PC-9 (cell line): ENCODE data around the gene TGFBR2. TPM values are rescaled to one million over a fixed set of nuclear protein-coding genes. Genes with fewer than 3 reads are reported as not detected.

Experiments
- BruUV-seq: library from RNA; stranded (reverse); fragments of 400-500 nt; replicated peaks from 2 replicates; lab custom pipeline; 2021; lab: Mats Ljungman, UMichigan
- CTCF ChIA-PET: fragments of 300-600 bp; sonication (Branson Sonifier 250); formaldehyde crosslinking; loops from one replicate; lab custom pipeline; 2022; ENCODE audit warnings: antibody characterized with exemption; lab: Charles Lee
- POLR2A ChIA-PET: fragments of 300-600 bp; sonication (Branson Sonifier 250); formaldehyde crosslinking; loops from one replicate; lab custom pipeline; 2022; ENCODE audit warnings: antibody characterized with exemption; ENCODE audit not compliant: unreplicated experiment; lab: Charles Lee
- DNase-seq, 2 experiments: peaks; one replicate each; pipeline versions ENCODE4 v3.0.0 to v3.0.0-alpha.2; 2015 to 2022; ENCODE audit warnings: mixed read lengths in 1 of 2
- H2AFZ ChIP-seq: fragments of 200-600 bp; sonication (generic); 2 replicates; pipeline ENCODE4 v1.8.1; 2017; ENCODE audit warnings: antibody characterized with exemption
- H3F3A ChIP-seq: fragments of 200-600 bp; sonication (generic); 2 replicates; pipeline ENCODE4 v1.8.1; 2017; ENCODE audit warnings: antibody characterized with exemption, mild to moderate bottlenecking, low read depth; ENCODE audit not compliant: insufficient read depth
- H3K27ac ChIP-seq: fragments of 200-600 bp; sonication (generic); 2 replicates; pipeline ENCODE4 v1.6.1; 2016; ENCODE audit warnings: mixed run types
- H3K27me3 ChIP-seq: fragments of 200-600 bp; sonication (generic); 2 replicates; pipeline ENCODE4 v1.6.1; 2016; ENCODE audit warnings: low read depth, mixed run types; ENCODE audit not compliant: insufficient read depth
- H3K36me3 ChIP-seq: fragments of 200-600 bp; sonication (generic); 2 replicates; pipeline ENCODE4 v1.6.1; 2016; ENCODE audit warnings: low read depth, mixed run types
- H3K4me1 ChIP-seq: fragments of 200-600 bp; sonication (generic); replicated peaks from 2 replicates; pipeline ENCODE4 v1.6.1; 2016; ENCODE audit warnings: mixed run types; ENCODE audit not compliant: insufficient read depth
- H3K4me2 ChIP-seq: fragments of 200-600 bp; sonication (generic); 2 replicates; pipeline ENCODE4 v1.6.1; 2017; ENCODE audit warnings: mixed run types
- H3K4me3 ChIP-seq: fragments of 200-600 bp; sonication (generic); 2 replicates; pipeline ENCODE4 v1.6.1; 2016; ENCODE audit warnings: mixed run types
- H3K79me2 ChIP-seq: fragments of 200-600 bp; sonication (generic); 2 replicates; pipeline ENCODE4 v1.6.1; 2017; ENCODE audit warnings: low read depth, mixed run types
- H3K9me2 ChIP-seq: fragments of 200-600 bp; sonication (generic); 2 replicates; pipeline ENCODE4 v1.8.1; 2017; ENCODE audit warnings: mild to moderate bottlenecking; ENCODE audit not compliant: insufficient read depth
- H3K9me3 ChIP-seq: fragments of 200-600 bp; sonication (generic); 2 replicates; pipeline ENCODE4 v1.8.1; 2016; ENCODE audit warnings: low read depth; ENCODE audit not compliant: insufficient read depth
- H4K20me1 ChIP-seq: fragments of 200-600 bp; sonication (generic); 2 replicates; pipeline ENCODE4 v1.8.1; 2017; ENCODE audit not compliant: insufficient read depth
- EZH2 ChIP-seq: fragments of 200-600 bp; sonication (generic); IDR thresholded peaks from 2 replicates; pipeline ENCODE4 v1.8.0; 2017; ENCODE audit warnings: antibody characterized with exemption, low read depth
- intact Hi-C: fragments of 100-400 bp; cut with micrococcal nuclease; formaldehyde crosslinking; loops from one replicate; pipeline ENCODE4 v1.10.0; 2022; ENCODE audit not compliant: unreplicated experiment
- total RNA-seq: library from RNA; stranded (reverse); gene quantifications from 2 replicates; pipeline ENCODE4 v1.2.3, GENCODE V29; 2021
- TF ChIP-seq, protein P1 (sequence below): fragments of 200-600 bp; sonication (generic); conservative IDR thresholded peaks from 2 replicates; pipeline ENCODE4 v1.6.1; 2017; ENCODE audit warnings: mixed run types, antibody characterized with exemption, mild to moderate bottlenecking, moderate library complexity

TGFBR2 gene
- total RNA-seq, 1 experiment from 2014 or later, result 33.6 TPM

DNA sequence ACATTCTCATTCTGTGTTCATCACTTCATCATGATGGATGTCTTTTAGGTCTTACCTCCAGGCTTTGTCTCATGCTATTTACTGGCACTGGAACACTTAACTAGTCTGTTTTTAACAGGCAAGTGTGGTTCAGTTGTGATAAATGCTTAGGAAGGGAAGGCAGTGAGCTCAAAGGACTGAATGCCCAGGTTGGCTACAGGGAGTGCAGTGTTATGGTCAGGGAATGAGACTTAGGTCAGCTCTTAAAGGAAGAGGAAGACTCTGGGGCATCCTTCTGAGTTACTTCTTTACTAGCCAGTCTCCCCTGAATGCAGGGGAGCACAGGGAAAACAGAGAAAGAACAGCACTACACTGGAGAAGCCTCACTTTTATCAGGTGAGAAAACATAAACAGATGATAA is 72.6 kb downstream of the TGFBR2 start:
- no peak for TF ChIP-seq EZH2
- TF ChIP-seq, protein P1, sequence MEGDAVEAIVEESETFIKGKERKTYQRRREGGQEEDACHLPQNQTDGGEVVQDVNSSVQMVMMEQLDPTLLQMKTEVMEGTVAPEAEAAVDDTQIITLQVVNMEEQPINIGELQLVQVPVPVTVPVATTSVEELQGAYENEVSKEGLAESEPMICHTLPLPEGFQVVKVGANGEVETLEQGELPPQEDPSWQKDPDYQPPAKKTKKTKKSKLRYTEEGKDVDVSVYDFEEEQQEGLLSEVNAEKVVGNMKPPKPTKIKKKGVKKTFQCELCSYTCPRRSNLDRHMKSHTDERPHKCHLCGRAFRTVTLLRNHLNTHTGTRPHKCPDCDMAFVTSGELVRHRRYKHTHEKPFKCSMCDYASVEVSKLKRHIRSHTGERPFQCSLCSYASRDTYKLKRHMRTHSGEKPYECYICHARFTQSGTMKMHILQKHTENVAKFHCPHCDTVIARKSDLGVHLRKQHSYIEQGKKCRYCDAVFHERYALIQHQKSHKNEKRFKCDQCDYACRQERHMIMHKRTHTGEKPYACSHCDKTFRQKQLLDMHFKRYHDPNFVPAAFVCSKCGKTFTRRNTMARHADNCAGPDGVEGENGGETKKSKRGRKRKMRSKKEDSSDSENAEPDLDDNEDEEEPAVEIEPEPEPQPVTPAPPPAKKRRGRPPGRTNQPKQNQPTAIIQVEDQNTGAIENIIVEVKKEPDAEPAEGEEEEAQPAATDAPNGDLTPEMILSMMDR, result no peak
- no peak overlapping the region for H3K4me3 ChIP-seq
- H2AFZ ChIP-seq, result no peak overlapping the region
- H3K4me2 ChIP-seq, result no peak overlapping the region
- H3K4me1 ChIP-seq, result no peaks in the 10 kb centered on the region
- H3K36me3 ChIP-seq, result no peaks in the 10 kb centered on the region
- DNase-seq, result no peak
- H3K9me2 ChIP-seq, result no peaks in the 10 kb centered on the region
- intact Hi-C loops, result no loop called here
- no peaks in the 10 kb centered on the region for H3K27me3 ChIP-seq
- H3F3A ChIP-seq, result no peaks in the 10 kb centered on the region
- POLR2A ChIA-PET, result no interaction called here
- H3K27ac ChIP-seq, result no peak overlapping the region
- H3K9me3 ChIP-seq, result no peaks in the 10 kb centered on the region
- no TSS peak for BruUV-seq
- H4K20me1 ChIP-seq, result no peaks in the 10 kb centered on the region
- CTCF ChIA-PET, result interaction anchor here (0.6 kb wide), 1 partner anchor 1000 kb away, joined by 3 read pairs; no protein-coding TSS in a partner anchor
- H3K79me2 ChIP-seq, result no peaks in the 10 kb centered on the region

DNA sequence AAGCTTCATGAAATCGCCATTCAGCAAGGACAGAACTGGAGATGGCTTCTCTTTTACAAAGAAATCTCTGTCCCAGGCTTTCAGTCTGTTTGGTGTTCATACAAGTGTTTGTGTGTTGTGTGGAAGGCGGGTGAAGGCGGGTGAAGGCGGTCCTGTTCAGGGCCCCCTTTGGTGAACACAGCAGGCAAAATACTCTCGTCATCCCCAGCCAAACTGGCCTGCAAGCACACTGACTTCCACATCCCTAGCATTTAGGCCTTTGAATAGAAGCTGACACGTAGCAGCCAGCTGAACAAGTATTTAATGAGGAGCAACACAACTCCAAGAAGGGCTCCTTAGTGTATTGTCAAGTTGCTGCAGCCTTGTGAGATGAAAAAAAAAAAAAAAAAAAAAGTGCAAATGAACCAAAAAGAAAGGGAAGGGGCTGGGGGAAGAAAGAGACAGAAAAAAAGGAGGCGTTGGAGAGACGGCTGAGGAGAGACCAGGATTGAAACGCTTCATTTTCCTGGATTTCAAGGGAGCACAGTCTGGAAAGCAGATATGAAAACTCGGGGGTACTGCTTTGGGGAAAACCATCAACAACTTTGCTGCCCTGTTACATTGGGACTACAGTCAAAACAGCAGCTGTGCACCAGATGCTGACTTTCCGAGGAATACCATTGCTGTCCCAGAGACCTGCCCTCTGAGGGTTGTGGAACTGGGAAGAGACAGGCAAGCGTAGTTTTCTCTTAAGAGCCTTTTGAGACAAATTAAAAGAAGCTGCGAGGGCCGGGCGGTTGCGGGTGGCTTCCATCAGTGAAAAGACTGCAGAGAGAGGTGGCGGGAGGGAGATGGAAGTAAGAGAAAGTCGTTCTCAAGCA is 74.6 kb downstream of the TGFBR2 start:
- ChIA-PET CTCF (interaction anchor here (0.6 kb wide), 1 partner anchor 666 kb away, joined by 7 read pairs; no protein-coding TSS in a partner anchor), POLR2A (no interaction called here)
- no peaks in the 10 kb centered on the region for H3K9me3 ChIP-seq
- H3K4me1 ChIP-seq, result no peaks in the 10 kb centered on the region
- H3K79me2 ChIP-seq, result no peaks in the 10 kb centered on the region
- H4K20me1 ChIP-seq, result no peaks in the 10 kb centered on the region
- H3K4me3 ChIP-seq, result no peak overlapping the region
- no TSS peak for BruUV-seq
- no peak overlapping the region for H2AFZ ChIP-seq
- no peaks in the 10 kb centered on the region for H3K27me3 ChIP-seq
- H3K27ac ChIP-seq, result no peak overlapping the region
- intact Hi-C loops, result no loop called here
- no peak for TF ChIP-seq EZH2
- TF ChIP-seq, protein P1, result no peak
- DNase-seq, result no peak
- no peaks in the 10 kb centered on the region for H3K36me3 ChIP-seq
- no peaks in the 10 kb centered on the region for H3K9me2 ChIP-seq
- H3K4me2 ChIP-seq, result no peak overlapping the region
- no peaks in the 10 kb centered on the region for H3F3A ChIP-seq

DNA sequence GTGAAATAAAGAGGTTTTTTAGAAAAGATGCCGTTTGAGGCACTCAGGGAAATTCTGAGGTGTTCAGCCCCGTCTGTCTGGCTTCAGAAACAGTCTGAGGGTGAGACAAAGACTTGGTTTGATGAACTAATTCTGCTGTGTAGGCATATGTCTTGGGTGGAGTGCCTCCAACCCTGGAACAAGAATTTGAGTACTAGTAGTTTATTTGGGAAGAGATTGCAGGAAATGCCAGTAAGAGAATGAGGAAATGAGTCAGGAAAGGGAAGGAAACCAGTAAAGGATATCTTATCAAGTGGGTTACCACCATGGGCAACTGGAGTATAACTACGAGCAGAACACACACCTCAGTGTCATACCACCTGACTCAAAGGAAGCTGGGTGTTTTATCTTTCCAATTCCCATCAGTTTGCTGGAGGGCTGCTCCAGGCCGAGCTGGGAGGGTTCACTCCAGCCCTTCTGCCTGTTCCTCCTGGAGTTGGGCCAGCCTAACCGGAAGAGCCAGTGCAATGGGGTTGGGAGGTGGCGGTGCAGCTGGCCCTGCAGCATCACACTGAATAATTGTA is 75.3 kb downstream of the TGFBR2 start:
- Histone ChIP-seq H3F3A (no peaks in the 10 kb centered on the region), H3K27me3 (no peaks in the 10 kb centered on the region), H3K4me2 (no peak overlapping the region), H2AFZ (no peak overlapping the region), H3K4me1 (no peaks in the 10 kb centered on the region), H4K20me1 (no peaks in the 10 kb centered on the region), H3K9me2 (no peaks in the 10 kb centered on the region), H3K79me2 (no peaks in the 10 kb centered on the region), H3K27ac (no peak overlapping the region), H3K9me3 (no peaks in the 10 kb centered on the region), H3K4me3 (no peak overlapping the region), H3K36me3 (no peaks in the 10 kb centered on the region)
- intact Hi-C loops, result no loop called here
- no peak for DNase-seq
- ChIA-PET CTCF (no interaction called here), POLR2A (no interaction called here)
- TF ChIP-seq, protein P1, result no peak
- no peak for TF ChIP-seq EZH2
- BruUV-seq, result no TSS peak
